Keratinocyte (primary cell): ENCODE results near the gene LRRC8D.

Source experiments
- CTCF ChIP-seq, 3 experiments: IDR thresholded peaks in 1 of 3; conservative IDR thresholded peaks in 1 of 3; optimal IDR thresholded peaks in 1 of 3; 2 replicates in 2 of 3; 3 replicates in 1 of 3; pipeline versions ENCODE3 to v1.5.1; 2011; ENCODE audit warnings: low read length in 3 of 3, mild to moderate bottlenecking in 3 of 3, moderate library complexity in 2 of 3, control low read depth in 1 of 3, inconsistent platforms in 1 of 3; ENCODE audit not compliant: insufficient read depth in 2 of 3; ENCODE audit errors: extremely low read depth in 1 of 3
- EZH2 ChIP-seq: IDR thresholded peaks from one replicate; pipeline ENCODE4 v1.6.1; 2012; ENCODE audit warnings: inconsistent platforms, mild to moderate bottlenecking, low read length, moderate library complexity

- TF ChIP-seq CTCF (optimal IDR thresholded peaks at IDR 0.05 in 1 of 3, IDR thresholded peaks at IDR 0.05 in 1 of 3, conservative IDR thresholded peaks at IDR 0.05 in 1 of 3; ENCODE audit: extremely low read depth in 1 of 3, insufficient read depth in 2 of 3, low read length in 3 of 3) (no peak), EZH2 (no peak)
Observed at GRCh38 chr1:89892816-89893215, 72.0 kb downstream of the LRRC8D start.
